ENCODE measurements around the gene PGAM2. TPM values are rescaled to one million over a fixed set of nuclear protein-coding genes. Genes with fewer than 3 reads are reported as not detected.
A peak's percentile ranks its signal among the peaks of the same experiment; 100 is the strongest.
"Not testable (repeated sequence)": the region's sequence is repeated elsewhere in the genome, so short reads cannot be mapped to it uniquely, and the experiment has no call there.

The PGAM2 gene
- total RNA-seq, 1 donor from 2014 or later = 1,123 TPM

DNA sequence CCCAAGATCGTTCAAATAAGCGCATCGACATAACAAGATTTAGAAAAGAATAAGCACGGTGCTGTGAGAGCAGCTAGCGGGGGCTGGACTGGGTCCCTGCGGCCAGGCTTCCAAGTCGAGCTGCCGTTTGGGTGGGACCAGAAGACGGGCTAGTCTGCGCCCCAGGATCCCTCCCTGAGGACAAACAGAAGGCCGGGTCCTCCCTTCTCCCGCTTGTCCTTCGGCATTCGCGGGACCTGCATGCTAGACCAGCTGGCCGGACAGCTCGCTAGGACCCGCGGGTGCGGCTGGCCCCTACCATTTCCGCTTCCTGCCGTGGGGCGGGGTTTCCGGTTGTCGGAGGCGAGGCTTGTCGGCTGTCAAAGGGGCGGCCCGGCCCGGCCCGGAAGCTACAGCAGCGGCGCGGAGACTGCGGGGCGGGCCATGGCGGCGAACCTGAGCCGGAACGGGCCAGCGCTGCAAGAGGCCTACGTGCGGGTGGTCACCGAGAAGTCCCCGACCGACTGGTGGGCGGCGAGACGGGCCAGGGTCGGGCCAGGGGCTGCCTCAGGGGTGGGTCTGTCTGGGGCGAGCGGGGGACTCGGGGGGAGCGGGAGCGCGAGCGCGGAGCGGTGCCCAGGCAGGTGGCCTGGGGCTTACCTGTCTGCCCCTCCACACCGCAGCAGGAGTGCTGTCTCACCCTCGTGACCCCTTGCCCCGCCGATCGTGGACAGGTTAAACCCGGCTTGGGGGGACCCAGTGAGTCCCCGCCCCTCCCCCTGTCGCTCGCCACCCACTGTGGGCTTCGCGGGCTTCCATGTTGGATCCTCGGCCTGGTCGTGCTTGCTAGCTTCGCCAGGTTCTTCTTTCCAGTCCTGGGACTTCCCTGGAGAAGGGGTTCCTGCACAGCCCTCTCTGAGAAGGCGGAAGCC is 20.8 kb downstream of the PGAM2 start, which contains the start of gene DBNL:
Gene DBNL (plus strand): TSS at position 388 of the 911 bp plus-strand sequence. CDS start 36 bp downstream, at position 424.
- DNase-seq (ENCODE audit: missing footprints) (peak; percentile 98), ATAC-seq (peak; percentile 93)
- intact Hi-C loops (cut with DNase I) = no loop called here

DNA sequence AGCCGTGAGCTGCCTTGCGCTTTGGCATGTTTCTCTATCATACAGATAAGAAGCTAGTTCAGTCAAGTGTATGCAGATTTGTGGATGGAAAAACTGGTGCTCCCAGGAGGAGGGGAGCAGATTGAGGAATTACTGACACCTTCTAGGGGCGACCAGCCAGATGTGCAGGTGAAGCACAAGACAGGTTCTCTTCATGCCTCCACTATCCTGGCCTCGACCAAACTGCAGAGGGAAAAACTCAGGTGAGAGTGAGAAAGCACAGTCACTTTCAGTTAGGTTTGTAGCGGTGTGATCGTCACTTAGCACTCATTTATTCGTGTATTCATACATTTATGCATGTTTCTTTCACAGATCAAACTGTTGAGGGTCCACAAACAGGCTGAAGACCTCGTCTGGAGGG is 21.5 kb downstream of the PGAM2 start:
- ATAC-seq = no peak
- no peak for DNase-seq (ENCODE audit: missing footprints)
- intact Hi-C loops (cut with DNase I) = no loop called here

DNA sequence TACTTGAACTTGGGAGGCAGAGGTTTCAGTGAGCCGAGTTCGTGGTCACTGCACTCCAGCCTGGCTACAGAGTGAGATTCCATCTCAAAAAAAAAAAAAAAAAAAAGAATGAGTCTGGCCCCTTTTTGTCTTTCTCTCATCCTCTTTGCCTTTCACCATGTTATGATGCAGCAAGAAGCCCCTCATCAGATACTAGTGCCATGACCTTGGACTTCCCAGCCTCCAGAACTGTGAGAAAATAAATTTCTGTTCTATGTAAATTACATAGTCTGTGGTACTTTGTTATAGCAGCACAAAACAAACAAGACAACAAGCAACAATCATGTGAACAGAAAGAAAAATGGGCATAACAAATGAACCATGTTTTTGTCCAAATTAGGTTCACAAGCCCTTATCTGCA is 23.1 kb downstream of the PGAM2 start:
- intact Hi-C loops (cut with DNase I) = no loop called here
- DNase-seq (ENCODE audit: missing footprints) (no peak), ATAC-seq (no peak)

- DNase-seq (ENCODE audit: missing footprints); intact Hi-C loops (cut with DNase I): not testable (repeated sequence)
- ATAC-seq = peak; percentile 23
These were observed 24.9 kb downstream of the PGAM2 start for GRCh38 chr7:44040493-44040891.

DNA sequence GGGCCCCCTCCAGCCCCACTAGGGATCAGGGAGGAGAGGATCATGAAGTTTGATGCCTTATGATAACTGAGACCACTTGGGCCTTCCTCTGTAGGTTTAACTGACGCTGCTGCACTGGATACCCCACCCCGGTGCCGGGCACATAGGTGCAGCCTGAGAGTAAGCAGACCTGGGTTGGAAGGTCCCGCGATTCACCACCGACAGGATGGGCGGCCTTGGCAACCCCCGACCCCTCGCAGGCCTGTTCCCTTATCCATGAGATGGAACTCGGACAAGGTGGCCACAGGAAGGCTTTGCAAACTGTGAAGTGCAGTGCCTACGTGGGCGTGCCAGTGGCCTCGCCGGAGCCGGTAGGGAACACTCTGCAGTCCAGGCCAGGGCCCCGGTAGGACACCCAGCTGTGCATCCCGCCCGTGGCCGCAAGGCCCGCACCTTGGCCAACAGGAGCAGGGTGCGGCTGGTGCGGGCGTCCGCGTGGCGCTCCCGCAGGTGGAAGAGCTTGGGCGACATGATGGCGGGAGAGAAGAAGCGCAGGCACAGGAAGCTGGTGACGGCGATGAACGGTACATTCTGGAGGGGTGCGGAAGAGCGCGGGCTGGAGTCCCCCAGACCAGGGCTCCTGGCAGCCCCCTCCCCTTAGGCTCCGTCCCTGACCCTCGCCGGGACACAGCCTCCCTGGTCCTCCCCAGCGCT is 25.4 kb downstream of the PGAM2 start:
- intact Hi-C loops (cut with DNase I); DNase-seq (ENCODE audit: missing footprints); ATAC-seq: not testable (repeated sequence)

DNA sequence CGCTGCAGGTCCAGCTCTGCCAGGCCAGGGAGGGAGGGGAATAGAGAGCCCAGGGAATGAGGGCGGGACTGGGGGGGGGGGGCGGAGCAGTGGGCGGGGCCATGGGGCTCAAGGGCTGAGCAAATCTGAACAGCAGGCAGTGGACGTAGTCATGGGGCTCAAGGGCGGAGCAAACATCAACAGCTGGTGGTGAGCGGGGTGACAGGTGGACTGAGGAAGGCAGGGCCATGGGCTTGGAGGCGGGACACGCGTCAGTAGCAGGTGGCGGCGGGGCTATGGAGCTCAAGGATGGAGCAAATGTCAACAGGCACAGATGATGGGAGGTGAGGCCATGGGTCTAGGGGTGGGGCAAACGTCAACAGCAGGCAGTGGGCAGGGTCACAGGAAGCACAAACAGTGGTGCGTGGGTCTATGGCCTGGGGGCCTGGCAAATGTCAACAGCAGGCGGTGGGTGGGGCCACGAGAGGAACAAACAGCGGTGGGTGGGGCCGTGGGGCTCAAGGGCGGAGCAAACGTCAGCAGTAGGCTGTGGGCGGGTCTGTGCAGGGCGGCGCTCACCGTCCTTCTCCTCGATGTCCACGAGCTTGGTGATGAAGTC is 26.3 kb downstream of the PGAM2 start:
- peak; percentile 98 for DNase-seq (ENCODE audit: missing footprints)
- intact Hi-C loops (cut with DNase I) = not testable (repeated sequence)
- ATAC-seq = peak; percentile 93

GRCh38 chr7:44038553-44038952 is 26.8 kb downstream of the PGAM2 start:
- DNase-seq (ENCODE audit: missing footprints); intact Hi-C loops (cut with DNase I): not testable (repeated sequence)

GRCh38 chr7:44037951-44038350 is 27.4 kb downstream of the PGAM2 start:
- ATAC-seq; intact Hi-C loops (cut with DNase I); DNase-seq (ENCODE audit: missing footprints): not testable (repeated sequence)

More at GRCh38 chr7:44038553-44038952, 26.8 kb downstream of the PGAM2 start:
- ATAC-seq = not testable (repeated sequence)

- intact Hi-C loops (cut with DNase I); DNase-seq (ENCODE audit: missing footprints); ATAC-seq: not testable (repeated sequence)
These were observed 29.0 kb downstream of the PGAM2 start for GRCh38 chr7:44036364-44036763.

GRCh38 chr7:44033971-44034844 is 31.2 kb downstream of the PGAM2 start:
- intact Hi-C loops (cut with DNase I); DNase-seq (ENCODE audit: missing footprints); ATAC-seq: not testable (repeated sequence)

DNA sequence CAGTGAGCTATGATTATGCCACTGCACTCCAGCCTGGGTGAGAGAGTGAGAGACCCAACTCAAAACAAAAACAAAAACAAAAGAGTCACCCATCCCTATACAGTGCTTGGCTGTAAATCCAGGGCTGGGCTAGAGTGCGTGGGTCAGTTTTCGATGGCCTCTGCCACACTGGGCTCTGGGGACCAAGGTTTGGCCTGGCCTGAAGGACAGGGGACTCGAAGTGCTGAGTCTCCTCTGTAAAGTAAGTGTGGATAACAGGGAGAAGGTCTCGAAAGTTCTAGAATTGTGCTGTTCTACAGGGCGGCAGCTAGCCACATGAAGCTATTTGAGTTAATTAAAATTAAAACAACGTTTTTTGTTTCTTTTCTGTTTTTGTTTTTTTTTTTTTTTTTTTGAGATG is 33.3 kb downstream of the PGAM2 start:
- intact Hi-C loops (cut with DNase I); ATAC-seq; DNase-seq (ENCODE audit: missing footprints): not testable (repeated sequence)

DNA sequence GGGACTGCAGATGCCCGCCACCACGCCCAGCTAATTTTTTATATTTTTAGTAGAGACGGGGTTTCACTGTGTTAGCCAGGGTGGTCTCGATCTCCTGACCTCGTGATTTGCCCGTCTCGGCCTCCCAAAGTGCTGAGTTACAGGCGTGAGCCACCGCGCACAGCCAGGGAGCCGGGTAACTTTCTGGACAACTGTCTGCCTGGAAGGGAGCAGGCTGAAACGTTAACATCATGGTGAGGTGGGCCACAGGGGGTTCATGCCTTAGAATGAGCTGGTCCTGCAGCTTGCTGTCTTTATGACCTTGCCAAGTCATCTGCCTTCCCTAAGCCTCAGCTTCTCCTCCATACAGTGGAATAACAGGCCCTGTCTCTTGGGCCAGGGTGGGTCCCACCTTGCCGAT is 34.0 kb downstream of the PGAM2 start:
- ATAC-seq; DNase-seq (ENCODE audit: missing footprints); intact Hi-C loops (cut with DNase I): not testable (repeated sequence)

GRCh38 chr7:44030029-44030428 is 35.3 kb downstream of the PGAM2 start:
- not testable (repeated sequence) for ATAC-seq; DNase-seq (ENCODE audit: missing footprints)

GRCh38 chr7:44029433-44029832 is 35.9 kb downstream of the PGAM2 start:
- ATAC-seq; intact Hi-C loops (cut with DNase I); DNase-seq (ENCODE audit: missing footprints): not testable (repeated sequence)

More at GRCh38 chr7:44030029-44030428, 35.3 kb downstream of the PGAM2 start:
- intact Hi-C loops (cut with DNase I) = not testable (repeated sequence)

GRCh38 chr7:44022796-44023467 is 42.4 kb downstream of the PGAM2 start:
- ATAC-seq; DNase-seq (ENCODE audit: missing footprints); intact Hi-C loops (cut with DNase I): not testable (repeated sequence)

DNA sequence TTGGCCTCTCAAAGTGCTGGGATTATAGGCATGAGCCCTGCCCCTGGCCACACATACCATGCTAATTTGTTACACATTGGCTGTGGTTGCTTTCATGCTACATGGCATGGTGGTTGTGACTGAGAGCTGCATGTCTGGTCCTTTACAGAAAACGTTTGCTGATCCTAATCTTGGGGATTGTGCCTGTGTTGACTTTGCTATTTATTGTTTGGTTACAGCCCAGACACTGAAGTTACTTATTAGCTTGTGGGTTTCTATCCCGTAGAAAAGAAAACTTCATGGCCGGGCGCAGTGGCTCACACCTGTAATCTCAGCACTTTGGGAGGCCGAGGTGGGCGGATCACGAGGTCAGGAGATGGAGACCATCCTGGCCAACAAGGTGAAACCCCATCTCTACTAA is 43.3 kb downstream of the PGAM2 start:
- DNase-seq (ENCODE audit: missing footprints); intact Hi-C loops (cut with DNase I); ATAC-seq: not testable (repeated sequence)

DNA sequence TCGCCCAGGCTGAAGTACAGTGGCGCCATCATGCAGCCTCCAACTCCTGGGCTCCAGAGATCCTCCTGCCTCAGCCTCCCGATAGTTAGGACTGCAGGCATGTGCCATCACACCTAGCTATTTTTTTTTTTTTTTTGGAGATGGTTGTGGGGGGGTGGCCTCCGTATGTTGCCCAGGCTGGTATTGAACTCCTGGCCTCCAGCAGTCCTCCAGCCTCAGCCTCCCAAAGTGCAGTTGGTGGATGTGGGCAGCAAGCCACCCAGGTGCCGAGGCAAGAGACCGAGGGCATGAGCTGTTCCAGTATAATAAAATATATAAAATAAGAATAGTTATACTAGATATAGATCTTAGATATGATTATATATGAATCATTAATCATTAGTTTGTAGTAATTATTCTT is 45.5 kb downstream of the PGAM2 start:
- intact Hi-C loops (cut with DNase I); DNase-seq (ENCODE audit: missing footprints); ATAC-seq: not testable (repeated sequence)

All from Right ventricle myocardium inferior (tissue), 1 donor.